CD4-positive, alpha-beta T cell (primary cell): ENCODE measurements around the gene C7orf57. TPM values are rescaled to one million over a fixed set of nuclear protein-coding genes. Genes with fewer than 3 reads are reported as not detected.

ENCODE experiments used
- ATAC-seq: fragments of 200-7000 bp; cut with Tn5 transposase; one replicate; pipeline ENCODE4 v1.10.0; 2022; ENCODE audit warnings: mild to moderate bottlenecking; ENCODE audit not compliant: poor library complexity
- CTCF ChIA-PET: fragments of 350-600 bp; sonication (Branson Sonifier 250); formaldehyde crosslinking; loops from one replicate; lab custom pipeline; 2021; ENCODE audit warnings: antibody characterized with exemption, inconsistent platforms; lab: Charles Lee
- POLR2A ChIA-PET: fragments of 350-600 bp; sonication (Branson Sonifier 250); formaldehyde crosslinking; loops from one replicate; lab custom pipeline; 2021; ENCODE audit warnings: antibody characterized with exemption, inconsistent platforms; lab: Charles Lee
- DNase-seq, 14 experiments: peaks; one replicate each; pipeline ENCODE4 v3.0.0-alpha.2; 2013 to 2020; ENCODE audit warnings: mixed read lengths in 2 of 14
- H3K27ac ChIP-seq, 2 donors: one replicate each; pipeline versions ENCODE4 v1.5.1 to v1.7.0; 2013; ENCODE audit warnings: low read length in 2 of 2, low read depth in 1 of 2, mild to moderate bottlenecking in 1 of 2
- H3K27me3 ChIP-seq, 2 experiments: 1 replicate in 1 of 2; 2 replicates in 1 of 2; pipeline versions ENCODE4 v1.6.1 to v1.7.0; 2013; ENCODE audit warnings: low read length in 2 of 2, control low read depth in 1 of 2, mild to moderate bottlenecking in 1 of 2, moderate library complexity in 1 of 2; ENCODE audit not compliant: insufficient read depth in 2 of 2, control insufficient read depth in 1 of 2
- H3K36me3 ChIP-seq: one replicate; pipeline ENCODE4 v1.6.1; 2013; ENCODE audit warnings: low read length, control low read depth; ENCODE audit not compliant: insufficient read depth
- H3K4me1 ChIP-seq: one replicate; pipeline ENCODE4 v1.6.1; 2013; ENCODE audit warnings: low read length, control low read depth; ENCODE audit not compliant: insufficient read depth
- H3K4me3 ChIP-seq: one replicate; pipeline ENCODE4 v1.5.1; 2013; ENCODE audit warnings: mild to moderate bottlenecking, low read length, moderate library complexity
- H3K9me3 ChIP-seq, 2 experiments: 1 replicate in 1 of 2; 2 replicates in 1 of 2; pipeline versions ENCODE4 v1.6.1 to v1.7.0; 2013; ENCODE audit warnings: low read length in 2 of 2, mild to moderate bottlenecking in 2 of 2, control low read depth in 1 of 2, moderate library complexity in 1 of 2; ENCODE audit not compliant: control insufficient read depth in 1 of 2, insufficient read depth in 1 of 2
- H3K27ac Mint-ChIP-seq: one replicate; pipeline ENCODE4 v1.8.0; 2020; ENCODE audit warnings: mixed read lengths
- H3K27me3 Mint-ChIP-seq: one replicate; pipeline ENCODE4 v1.8.0; 2021; ENCODE audit warnings: mixed read lengths
- H3K36me3 Mint-ChIP-seq: one replicate; pipeline ENCODE4 v1.8.0; 2021; ENCODE audit warnings: low read depth, mixed read lengths
- H3K4me1 Mint-ChIP-seq: one replicate; pipeline ENCODE4 v1.8.0; 2021; ENCODE audit warnings: low read depth, mixed read lengths
- H3K4me3 Mint-ChIP-seq: one replicate; pipeline ENCODE4 v1.8.0; 2020; ENCODE audit warnings: mild to moderate bottlenecking, mixed read lengths
- H3K9me3 Mint-ChIP-seq: one replicate; pipeline ENCODE4 v1.8.0; 2020; ENCODE audit warnings: mixed read lengths
- intact Hi-C, 2 experiments: fragments of 100-400 bp; cut with DNase I in 1 of 2; cut with micrococcal nuclease in 1 of 2; formaldehyde crosslinking; loops; one replicate each; pipeline versions ENCODE4 v1.15.1 to v1.9.0; 2023 to 2025; cut with DNase I, micrococcal nuclease
- total RNA-seq, 174 experiments: library from RNA in 2 of 174; stranded (reverse) in 2 of 174; gene quantifications; one replicate each; pipeline ENCODE4 v1.2.3 and lab custom pipeline; 2021 to 2026
- TF ChIP-seq, protein P1 (sequence below): fragments of 200-600 bp; IDR thresholded peaks from one replicate; pipeline ENCODE4 v1.8.0; 2022; ENCODE audit warnings: antibody characterized with exemption, mild to moderate bottlenecking

The C7orf57 gene
- total RNA-seq, 2 experiments from 2014 or later = 0.56 TPM; not detected in 1

DNA sequence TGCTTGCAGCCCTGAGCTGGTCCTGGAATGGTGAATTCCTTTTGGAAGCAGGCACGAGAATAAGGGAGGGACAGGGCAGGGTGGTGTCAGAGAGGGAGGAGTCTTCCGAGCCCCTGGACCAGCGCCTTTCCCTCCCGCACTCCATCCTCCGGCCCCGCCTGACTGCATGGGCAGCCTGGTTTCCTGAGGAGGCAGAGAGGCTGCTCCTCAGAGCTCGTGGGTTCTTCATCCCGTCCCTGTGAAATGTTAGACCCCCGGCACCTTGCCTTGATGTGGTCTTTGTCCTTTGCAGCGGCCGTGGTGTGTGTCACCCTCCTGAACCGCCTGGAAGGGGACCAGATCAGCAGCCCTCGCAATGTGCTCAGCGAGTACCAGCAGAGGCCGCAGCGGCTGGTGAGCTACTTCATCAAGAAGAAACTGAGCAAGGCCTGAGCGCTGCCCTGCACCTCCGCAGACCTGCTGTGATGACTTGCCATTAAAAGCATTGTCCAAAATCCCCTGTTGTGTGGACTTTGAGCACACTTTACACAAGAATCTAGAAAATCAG, 72.7 kb downstream of the C7orf57 start:
- TF ChIP-seq, protein P1, sequence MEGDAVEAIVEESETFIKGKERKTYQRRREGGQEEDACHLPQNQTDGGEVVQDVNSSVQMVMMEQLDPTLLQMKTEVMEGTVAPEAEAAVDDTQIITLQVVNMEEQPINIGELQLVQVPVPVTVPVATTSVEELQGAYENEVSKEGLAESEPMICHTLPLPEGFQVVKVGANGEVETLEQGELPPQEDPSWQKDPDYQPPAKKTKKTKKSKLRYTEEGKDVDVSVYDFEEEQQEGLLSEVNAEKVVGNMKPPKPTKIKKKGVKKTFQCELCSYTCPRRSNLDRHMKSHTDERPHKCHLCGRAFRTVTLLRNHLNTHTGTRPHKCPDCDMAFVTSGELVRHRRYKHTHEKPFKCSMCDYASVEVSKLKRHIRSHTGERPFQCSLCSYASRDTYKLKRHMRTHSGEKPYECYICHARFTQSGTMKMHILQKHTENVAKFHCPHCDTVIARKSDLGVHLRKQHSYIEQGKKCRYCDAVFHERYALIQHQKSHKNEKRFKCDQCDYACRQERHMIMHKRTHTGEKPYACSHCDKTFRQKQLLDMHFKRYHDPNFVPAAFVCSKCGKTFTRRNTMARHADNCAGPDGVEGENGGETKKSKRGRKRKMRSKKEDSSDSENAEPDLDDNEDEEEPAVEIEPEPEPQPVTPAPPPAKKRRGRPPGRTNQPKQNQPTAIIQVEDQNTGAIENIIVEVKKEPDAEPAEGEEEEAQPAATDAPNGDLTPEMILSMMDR = no peak
- intact Hi-C loops = no loop called here
- H3K9me3 Mint-ChIP-seq = no peaks in the 10 kb centered on the region
- H3K4me3 Mint-ChIP-seq = no peak overlapping the region
- H3K9me3 ChIP-seq = no peaks in the 10 kb centered on the region
- peaks cover 61% of the 10 kb centered on the region for H3K36me3 ChIP-seq
- no peaks in the 10 kb centered on the region for H3K27me3 Mint-ChIP-seq
- peaks cover 10% of the 10 kb centered on the region for H3K4me1 Mint-ChIP-seq
- H3K4me3 ChIP-seq = no peak overlapping the region
- POLR2A ChIA-PET = interaction anchor here (1.6 kb wide), 1 partner anchor 116 kb away, joined by 6 read pairs; no protein-coding TSS in a partner anchor
- DNase-seq (no peak), ATAC-seq (no peak)
- H3K4me1 ChIP-seq = peaks cover 12% of the 10 kb centered on the region
- no peak overlapping the region for H3K27ac ChIP-seq
- CTCF ChIA-PET = interaction anchor here (2.8 to 4.2 kb wide), 2 partner anchors 116 to 138 kb away, joined by 11 to 56 read pairs; no protein-coding TSS in a partner anchor
- H3K27me3 ChIP-seq = no peaks in the 10 kb centered on the region
- no peak overlapping the region for H3K27ac Mint-ChIP-seq
- peaks cover 69% of the 10 kb centered on the region for H3K36me3 Mint-ChIP-seq

DNA sequence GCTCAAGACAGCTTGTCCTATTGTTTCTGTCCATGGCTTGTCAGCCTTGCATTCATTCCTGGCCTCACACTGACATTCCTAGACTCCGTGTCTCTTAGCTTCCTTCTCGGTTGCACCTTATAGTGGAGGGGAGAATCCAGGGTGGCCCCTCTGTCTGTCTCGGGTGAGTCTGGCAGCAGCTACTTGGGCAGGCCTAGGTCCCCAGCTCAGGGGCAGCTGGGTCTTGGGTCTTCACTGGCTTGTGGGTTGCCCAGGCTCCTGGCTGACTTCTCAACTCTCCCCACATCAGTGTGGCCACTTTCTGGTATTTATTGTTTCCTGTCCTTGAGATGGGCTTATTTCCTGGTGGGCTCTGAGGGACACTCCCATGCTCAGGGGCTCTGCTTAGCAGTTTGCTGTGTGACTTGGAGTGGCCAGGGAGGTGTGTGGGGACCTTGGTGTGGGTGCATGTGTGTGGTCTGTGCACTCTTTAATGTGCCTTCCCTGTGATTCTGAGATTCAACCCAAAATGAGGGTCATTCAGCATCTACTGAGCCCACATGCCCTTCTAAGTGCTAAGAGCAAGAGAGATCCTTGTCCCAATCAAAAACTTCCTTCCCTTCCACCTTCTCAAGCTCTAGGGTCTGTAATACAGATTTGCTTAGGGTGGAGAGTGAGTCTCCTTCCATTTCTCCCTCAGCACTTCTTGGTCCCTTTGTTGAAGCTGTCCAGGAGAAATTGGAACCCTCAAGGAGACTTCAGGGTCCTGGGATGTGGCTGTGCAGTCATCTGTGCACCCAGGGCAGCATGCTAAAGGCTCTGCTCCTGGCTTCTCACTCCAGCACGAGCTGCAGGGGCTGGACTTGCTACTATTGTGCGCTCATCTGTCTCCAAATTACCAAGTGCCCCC, 73.9 kb downstream of the C7orf57 start:
- H3K4me1 ChIP-seq = peaks cover 12% of the 10 kb centered on the region
- H3K4me3 Mint-ChIP-seq = no peak overlapping the region
- DNase-seq = no peak
- H3K4me3 ChIP-seq = no peak overlapping the region
- H3K36me3 Mint-ChIP-seq = peaks cover 57% of the 10 kb centered on the region
- no peaks in the 10 kb centered on the region for H3K27me3 Mint-ChIP-seq
- H3K4me1 Mint-ChIP-seq = peaks cover 10% of the 10 kb centered on the region
- H3K9me3 ChIP-seq = no peaks in the 10 kb centered on the region
- CTCF ChIA-PET = interaction anchor here (1.2 to 4.2 kb wide), 23 partner anchors 8 to 168 kb away, joined by 3 to 56 read pairs (median 6); partner anchors contain the start of genes C7orf57 and UPP1
- peaks cover 51% of the 10 kb centered on the region for H3K36me3 ChIP-seq
- POLR2A ChIA-PET = interaction anchor here (1.6 to 1.9 kb wide), 3 partner anchors 20 to 118 kb away, joined by 6 to 26 read pairs (median 13); partner anchors contain the start of gene UPP1
- H3K9me3 Mint-ChIP-seq = no peaks in the 10 kb centered on the region
- ATAC-seq = no peak
- no peak overlapping the region for H3K27ac ChIP-seq
- no peaks in the 10 kb centered on the region for H3K27me3 ChIP-seq
- TF ChIP-seq, protein P1 = no peak
- intact Hi-C loops = no loop called here
- H3K27ac Mint-ChIP-seq = peak overlapping the region; percentile 25

DNA sequence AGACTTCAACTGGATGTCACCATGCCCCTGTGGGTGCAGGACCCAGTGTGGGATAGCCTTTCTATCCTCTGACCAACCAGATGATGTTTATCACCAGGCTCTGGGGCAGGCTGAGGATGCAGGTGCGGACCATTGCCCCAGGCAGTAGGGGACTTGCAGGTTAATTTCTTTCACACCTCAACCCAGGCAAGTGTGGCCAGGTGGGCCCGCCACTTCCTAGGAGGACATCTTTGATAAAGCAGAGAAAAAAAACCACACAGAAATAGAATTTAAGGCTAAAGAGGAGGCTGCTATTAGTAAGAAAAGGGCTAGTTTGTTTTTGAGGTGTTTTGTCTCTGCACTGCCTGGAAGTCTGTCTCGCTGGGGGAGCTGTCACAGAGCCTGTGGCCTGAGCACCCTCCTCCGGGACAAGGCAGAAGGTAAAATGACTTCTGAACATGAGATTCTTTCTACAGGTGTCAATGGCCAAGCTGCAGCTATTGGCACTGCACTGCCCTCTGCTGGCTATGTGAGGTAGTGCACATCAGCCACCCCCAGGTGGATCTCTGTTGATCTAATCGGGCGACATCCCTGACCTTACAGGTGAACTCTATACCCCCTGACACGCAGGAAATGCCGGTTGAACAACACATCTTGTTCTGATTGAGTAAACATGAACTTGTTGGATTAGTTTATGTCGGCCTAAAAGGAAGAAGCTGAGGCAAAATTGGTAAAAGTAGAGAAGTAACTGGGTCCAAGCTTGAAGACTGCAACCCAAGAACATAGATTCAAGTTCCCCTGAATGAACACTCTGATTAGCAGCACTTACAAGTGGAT, 74.7 kb downstream of the C7orf57 start:
- POLR2A ChIA-PET = interaction anchor here (0.8 to 1.9 kb wide), 4 partner anchors 21 to 118 kb away, joined by 3 to 26 read pairs (median 8); partner anchors contain the start of gene UPP1
- ATAC-seq = peak; percentile 98
- peak; percentile 79 to 96 (median 91) for DNase-seq
- H3K9me3 ChIP-seq = no peaks in the 10 kb centered on the region
- peaks cover 12% of the 10 kb centered on the region for H3K4me1 ChIP-seq
- no peaks in the 10 kb centered on the region for H3K9me3 Mint-ChIP-seq
- peaks cover 10% of the 10 kb centered on the region for H3K4me1 Mint-ChIP-seq
- H3K27ac Mint-ChIP-seq = peak overlapping the region; percentile 25
- H3K27ac ChIP-seq = no peak overlapping the region
- peaks cover 43% of the 10 kb centered on the region for H3K36me3 ChIP-seq
- H3K27me3 ChIP-seq = no peaks in the 10 kb centered on the region
- CTCF ChIA-PET = interaction anchor here (0.7 to 4.2 kb wide), 26 partner anchors 9 to 169 kb away, joined by 3 to 56 read pairs (median 6); partner anchors contain the start of genes C7orf57 and UPP1
- H3K4me3 ChIP-seq = no peak overlapping the region
- TF ChIP-seq, protein P1 = peak; percentile 98
- H3K27me3 Mint-ChIP-seq = no peaks in the 10 kb centered on the region
- no peak overlapping the region for H3K4me3 Mint-ChIP-seq
- peaks cover 48% of the 10 kb centered on the region for H3K36me3 Mint-ChIP-seq
- intact Hi-C loops = loop anchor here (1.0 to 5.0 kb wide), 6 partner anchors 21 to 165 kb away; partner anchors contain the start of genes C7orf57 (in 1 of the 2), HUS1 (in 1 of the 2) and UPP1 (in 1 of the 2)
